Measurements from ENCODE around the gene P4HTM. TPM values are rescaled to one million over a fixed set of nuclear protein-coding genes. Genes with fewer than 3 reads are reported as not detected.
A peak's percentile ranks its signal among the peaks of the same experiment; 100 is the strongest.

P4HTM gene
- 23.0 and 26.9 TPM in 2 replicates for total RNA-seq
- polyA plus RNA-seq, result 32.7 and 37.9 TPM in 2 replicates
- polyA plus RNA-seq (2011; cell fraction: cytosol; rRNA removed), result 17.3 and 24.1 TPM in 2 replicates
- polyA plus RNA-seq (2011; cell fraction: nucleus; rRNA removed), result 92.9 and 98.1 TPM in 2 replicates
- polyA plus RNA-seq (2012), result 10.7 and 13.5 TPM in 2 replicates
- polyA minus RNA-seq, result 24.2 and 26.3 TPM in 2 replicates
- polyA minus RNA-seq (2011; cell fraction: cytosol; rRNA and poly(A)+ RNA removed), result 48.4 TPM
- 28.8 and 28.9 TPM in 2 replicates for polyA minus RNA-seq (2011; cell fraction: nucleus; rRNA and poly(A)+ RNA removed)
- percentile 54 among the genes with signal in this experiment for Bru-seq, nascent RNA
- percentile 62 among the genes with signal in this experiment for BruChase-seq, experiment 1, labeled RNA remaining after a 6-hour chase
- BruChase-seq, experiment 2, labeled RNA remaining after a 2-hour chase, result percentile 63 among the genes with signal in this experiment
- long read RNA-seq, transcript P4HTM-205 (8 exons, 2,796 nt), result minor isoform, 7 of 95 reads
- long read RNA-seq, transcript P4HTM-202 (9 exons, 2,127 nt), result major isoform, 55 of 95 reads
- long read RNA-seq, partial matches to known transcripts, result 14 of 95 reads
- long read RNA-seq, other reads (novel, unspliced or antisense), result 15 of 95 reads

- peak within 1 kb of the TSS; percentile 25 to 69 (median 57) for H3K4me3 ChIP-seq (replicated peaks in 1 of 3; ENCODE audit: insufficient read depth in 1 of 3, low read depth in 1 of 3, low read length in 3 of 3)
- DNase-seq (ENCODE audit: low read depth, low spot score) (peak; percentile 93), FAIRE-seq (peak; percentile 95)
- H4K20me1 ChIP-seq (replicated peaks; ENCODE audit: control insufficient read depth, extremely low read depth, insufficient read depth, low read length), result no peaks in the 10 kb centered on the region
- H3K9me1 ChIP-seq (replicated peaks; ENCODE audit: control insufficient read depth, extremely low read depth, insufficient read depth, low read length), result no peaks in the 10 kb centered on the region
- TF ChIP-seq MAX (IDR thresholded peaks at IDR 0.05; ENCODE audit: insufficient read depth, insufficient read length) (no peak), POLR2A (IDR thresholded peaks at IDR 0.05; ENCODE audit: low read depth, low read length) (peak; percentile 61), POLR2AphosphoS5 (IDR thresholded peaks at IDR 0.05; ENCODE audit: insufficient read depth, low read depth, low read length) (peak; percentile 86), CTCF (IDR thresholded peaks at IDR 0.05; ENCODE audit: extremely low read depth in 1 of 2, insufficient read depth in 1 of 2, low read depth in 1 of 2, low read length in 2 of 2) (peak in 1 of 2 donors; percentile 48), JUN (IDR thresholded peaks at IDR 0.05; ENCODE audit: borderline replicate concordance, insufficient read depth, insufficient read length, low read depth) (peak; percentile 54), EZH2 (IDR thresholded peaks at IDR 0.05; ENCODE audit: borderline replicate concordance, low read depth, low read length, severe bottlenecking) (no peak), GATA2 (IDR thresholded peaks at IDR 0.05; ENCODE audit: insufficient read depth, insufficient read length, low read depth, low read length) (no peak), FOS (IDR thresholded peaks at IDR 0.05; ENCODE audit: borderline replicate concordance, insufficient read depth, low read length) (peak; percentile 95)
- intact Hi-C loops (cut with micrococcal nuclease) (loop anchor here (1.0 to 2.0 kb wide), 3 partner anchors 31 to 169 kb away; partner anchors contain the start of gene QRICH1), dilution Hi-C loops (cut with MboI; ENCODE audit: extremely low pct_ligation_motif_present, low sequenced_read_pairs) (no loop called here)
- peaks cover 1 to 3% of the 10 kb centered on the region in 2 experiments for H3K36me3 ChIP-seq (ENCODE audit: control insufficient read depth in 2 of 2, extremely low read depth in 1 of 2, insufficient read depth in 2 of 2, low read length in 2 of 2)
- H3K4me2 ChIP-seq (ENCODE audit: insufficient read depth, low read length), result peak within 1 kb of the TSS; percentile 74
- peak within 1 kb of the TSS; percentile 80 for H2AFZ ChIP-seq (ENCODE audit: low read depth, low read length)
- H3K27ac ChIP-seq (ENCODE audit: insufficient read depth, low read depth, low read length), result peak within 1 kb of the TSS; percentile 97
- no peaks in the 10 kb centered on the region for H3K9me3 ChIP-seq (replicated peaks; ENCODE audit: control insufficient read depth, insufficient read depth, low read length)
- peak within 1 kb of the TSS; percentile 91 for H3K9ac ChIP-seq (replicated peaks; ENCODE audit: extremely low read depth, insufficient read depth, low read length)
- BruUV-seq (replicated peaks), result no TSS peak
- CTCF ChIA-PET, result interaction anchor here (0.6 to 8.8 kb wide), 13 partner anchors 10 to 906 kb away, joined by 3 to 254 read pairs (median 4); partner anchors contain the start of genes DALRD3, IMPDH2, NDUFAF3 and QRICH1
- peaks cover 19% of the 10 kb centered on the region for H3K79me2 ChIP-seq (ENCODE audit: control insufficient read depth, insufficient read depth, low read length)
- POLR2A ChIA-PET, result interaction anchor here (0.6 to 5.4 kb wide), 5 partner anchors 10 to 91 kb away, joined by 3 to 40 read pairs (median 5); partner anchors contain the start of genes NDUFAF3 and WDR6
- H3K27me3 ChIP-seq (ENCODE audit: control insufficient read depth in 2 of 2, insufficient read depth in 2 of 2, low read length in 2 of 2), result no peaks in the 10 kb centered on the region
- H3K4me1 ChIP-seq (ENCODE audit: control insufficient read depth, extremely low read depth, insufficient read depth, low read length), result peaks cover 21% of the 10 kb centered on the region
Observed at GRCh38 chr3:48989796-48990635, at the start of gene P4HTM. Gene P4HTM, plus strand, starts transcription at chr3:48990241. Its CDS starts 16 bp downstream, at chr3:48990257.

Measured in endothelial cell of umbilical vein (primary cell).